Suprapubic skin (tissue), 4 donors: ENCODE measurements around the gene TPRG1L.

Experiments
- POLR2A ChIP-seq, 2 donors: fragments of 450-650 bp; IDR thresholded peaks; one replicate each; pipeline ENCODE4 v1.6.1; 2017; ENCODE audit warnings: antibody characterized with exemption in 2 of 2, mild to moderate bottlenecking in 2 of 2, moderate library complexity in 2 of 2
- POLR2AphosphoS5 ChIP-seq, 3 donors: sonication (generic); formaldehyde crosslinking; IDR thresholded peaks; one replicate each; pipeline ENCODE4 v1.6.1; 2017; ENCODE audit warnings: antibody characterized with exemption in 3 of 3
- TF ChIP-seq, protein P1 (sequence below), 2 donors: fragments of 200-600 bp in 1 of 2; fragments of 450-650 bp in 1 of 2; sonication (generic) in 1 of 2; IDR thresholded peaks; one replicate each; pipeline ENCODE4 v1.5.1; 2016 to 2019; ENCODE audit warnings: antibody characterized with exemption in 2 of 2, mild to moderate bottlenecking in 1 of 2, moderate library complexity in 1 of 2

DNA sequence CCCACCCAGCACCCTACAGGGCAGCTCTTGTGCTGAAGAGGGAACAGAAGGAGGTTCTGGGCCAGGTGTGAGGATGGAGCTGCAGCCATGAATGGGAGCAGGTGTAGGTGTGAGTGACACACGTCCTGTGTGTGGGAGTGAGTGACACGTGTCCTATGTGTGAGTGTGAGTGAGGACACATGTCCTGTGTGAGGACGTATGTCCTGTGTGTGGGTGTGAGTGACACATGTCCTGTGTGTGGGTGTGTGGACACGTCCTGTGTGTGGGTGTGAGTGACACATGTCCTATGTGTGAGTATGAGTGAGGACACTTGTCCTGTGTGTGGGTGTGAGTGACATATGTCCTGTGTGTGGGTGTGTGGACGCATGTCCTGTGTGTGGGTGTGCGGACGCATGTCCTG lies 39.9 kb upstream of the TPRG1L start:
- TF ChIP-seq, protein P1, sequence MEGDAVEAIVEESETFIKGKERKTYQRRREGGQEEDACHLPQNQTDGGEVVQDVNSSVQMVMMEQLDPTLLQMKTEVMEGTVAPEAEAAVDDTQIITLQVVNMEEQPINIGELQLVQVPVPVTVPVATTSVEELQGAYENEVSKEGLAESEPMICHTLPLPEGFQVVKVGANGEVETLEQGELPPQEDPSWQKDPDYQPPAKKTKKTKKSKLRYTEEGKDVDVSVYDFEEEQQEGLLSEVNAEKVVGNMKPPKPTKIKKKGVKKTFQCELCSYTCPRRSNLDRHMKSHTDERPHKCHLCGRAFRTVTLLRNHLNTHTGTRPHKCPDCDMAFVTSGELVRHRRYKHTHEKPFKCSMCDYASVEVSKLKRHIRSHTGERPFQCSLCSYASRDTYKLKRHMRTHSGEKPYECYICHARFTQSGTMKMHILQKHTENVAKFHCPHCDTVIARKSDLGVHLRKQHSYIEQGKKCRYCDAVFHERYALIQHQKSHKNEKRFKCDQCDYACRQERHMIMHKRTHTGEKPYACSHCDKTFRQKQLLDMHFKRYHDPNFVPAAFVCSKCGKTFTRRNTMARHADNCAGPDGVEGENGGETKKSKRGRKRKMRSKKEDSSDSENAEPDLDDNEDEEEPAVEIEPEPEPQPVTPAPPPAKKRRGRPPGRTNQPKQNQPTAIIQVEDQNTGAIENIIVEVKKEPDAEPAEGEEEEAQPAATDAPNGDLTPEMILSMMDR (IDR thresholded peaks at IDR 0.05): no peak
- no peak for TF ChIP-seq POLR2A (IDR thresholded peaks at IDR 0.05)
- TF ChIP-seq POLR2AphosphoS5 (IDR thresholded peaks at IDR 0.05): no peak
